ENCODE results near the gene CCDC90B. TPM values are rescaled to one million over a fixed set of nuclear protein-coding genes. Genes with fewer than 3 reads are reported as not detected.

CCDC90B gene
- total RNA-seq, 4 donors from 2014 or later, result 7.4 to 87.1 (median 47.7) TPM

DNA sequence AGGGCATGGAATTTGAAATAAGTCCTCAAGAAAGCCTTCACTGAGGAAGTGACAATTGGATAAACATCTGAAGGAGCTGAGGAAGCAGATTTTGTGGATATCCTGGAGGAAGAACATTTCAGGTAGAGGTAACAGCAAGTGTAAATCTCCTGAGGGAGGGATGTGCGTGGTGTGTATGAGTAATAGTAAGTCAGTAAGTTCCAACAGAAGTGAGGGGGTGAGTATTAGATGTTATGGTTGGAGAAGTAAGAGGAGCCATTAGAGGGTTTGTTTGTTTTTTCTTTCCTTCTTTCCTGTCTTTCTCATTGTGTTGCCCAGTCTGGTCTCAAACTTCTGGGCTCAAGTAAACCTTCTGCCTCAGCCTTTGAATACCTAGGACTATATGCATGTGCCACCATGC lies 63.7 kb downstream of the CCDC90B start:
- intact Hi-C loops (cut with DNase I; ENCODE audit: low total_unique reads), result no loop called here
- TF ChIP-seq POLR2A (IDR thresholded peaks at IDR 0.05), result no peak
- TF ChIP-seq, protein P1, sequence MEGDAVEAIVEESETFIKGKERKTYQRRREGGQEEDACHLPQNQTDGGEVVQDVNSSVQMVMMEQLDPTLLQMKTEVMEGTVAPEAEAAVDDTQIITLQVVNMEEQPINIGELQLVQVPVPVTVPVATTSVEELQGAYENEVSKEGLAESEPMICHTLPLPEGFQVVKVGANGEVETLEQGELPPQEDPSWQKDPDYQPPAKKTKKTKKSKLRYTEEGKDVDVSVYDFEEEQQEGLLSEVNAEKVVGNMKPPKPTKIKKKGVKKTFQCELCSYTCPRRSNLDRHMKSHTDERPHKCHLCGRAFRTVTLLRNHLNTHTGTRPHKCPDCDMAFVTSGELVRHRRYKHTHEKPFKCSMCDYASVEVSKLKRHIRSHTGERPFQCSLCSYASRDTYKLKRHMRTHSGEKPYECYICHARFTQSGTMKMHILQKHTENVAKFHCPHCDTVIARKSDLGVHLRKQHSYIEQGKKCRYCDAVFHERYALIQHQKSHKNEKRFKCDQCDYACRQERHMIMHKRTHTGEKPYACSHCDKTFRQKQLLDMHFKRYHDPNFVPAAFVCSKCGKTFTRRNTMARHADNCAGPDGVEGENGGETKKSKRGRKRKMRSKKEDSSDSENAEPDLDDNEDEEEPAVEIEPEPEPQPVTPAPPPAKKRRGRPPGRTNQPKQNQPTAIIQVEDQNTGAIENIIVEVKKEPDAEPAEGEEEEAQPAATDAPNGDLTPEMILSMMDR (IDR thresholded peaks at IDR 0.05), result no peak
- no peaks in the 10 kb centered on the region for H3K9me3 ChIP-seq
- no peak overlapping the region for H3K27ac ChIP-seq
- no peaks in the 10 kb centered on the region for H3K36me3 ChIP-seq
- no peaks in the 10 kb centered on the region for H3K4me1 ChIP-seq
- H3K4me3 ChIP-seq, result no peak overlapping the region
- no peaks in the 10 kb centered on the region for H3K27me3 ChIP-seq
- no peak for DNase-seq

DNA sequence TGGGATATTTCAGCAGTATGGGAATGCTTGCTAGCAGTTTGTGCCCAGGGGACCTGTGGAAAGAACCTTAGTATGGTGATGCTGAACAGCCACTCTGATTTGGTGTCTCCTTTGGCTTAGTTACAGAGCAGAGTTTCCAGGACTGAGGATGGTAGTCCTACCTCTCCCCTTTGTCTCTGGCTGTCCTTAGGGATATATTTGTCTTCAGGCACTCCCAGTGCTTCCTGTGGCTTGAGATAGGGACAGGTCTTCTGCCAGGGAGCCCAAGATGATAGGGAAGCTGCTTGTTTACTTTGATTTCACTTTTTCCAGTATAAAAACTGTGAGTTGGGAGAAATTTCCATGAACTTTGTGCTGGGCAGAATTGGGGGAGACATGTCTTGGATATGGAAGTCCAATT lies 64.5 kb downstream of the CCDC90B start:
- no peak for DNase-seq
- H3K36me3 ChIP-seq, result no peaks in the 10 kb centered on the region
- no peaks in the 10 kb centered on the region for H3K4me1 ChIP-seq
- intact Hi-C loops (cut with DNase I; ENCODE audit: low total_unique reads), result no loop called here
- TF ChIP-seq, protein P1 (IDR thresholded peaks at IDR 0.05), result no peak
- TF ChIP-seq POLR2A (IDR thresholded peaks at IDR 0.05), result no peak
- no peaks in the 10 kb centered on the region for H3K9me3 ChIP-seq
- no peak overlapping the region for H3K4me3 ChIP-seq
- no peaks in the 10 kb centered on the region for H3K27me3 ChIP-seq
- no peak overlapping the region for H3K27ac ChIP-seq

DNA sequence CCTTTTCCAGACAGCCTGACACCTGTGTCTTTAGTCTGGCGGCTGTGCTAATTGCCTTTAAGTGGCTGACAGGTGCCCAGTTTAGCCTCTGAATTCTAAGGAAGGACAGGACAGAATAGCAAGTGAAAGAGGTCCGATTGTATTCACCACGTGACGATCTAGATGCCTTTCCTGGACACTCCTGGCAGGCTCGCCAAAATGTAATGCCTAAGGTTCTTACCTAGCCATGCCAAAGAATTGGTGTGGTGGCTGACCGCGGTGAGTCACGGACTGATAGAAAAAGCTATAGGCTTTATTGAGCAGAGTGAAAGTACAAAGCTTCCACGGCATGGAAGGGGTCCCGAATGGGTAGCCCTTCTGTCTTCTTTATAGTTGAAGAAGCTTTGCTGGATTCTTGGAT lies 65.9 kb downstream of the CCDC90B start:
- no peak for DNase-seq
- intact Hi-C loops (cut with DNase I; ENCODE audit: low total_unique reads), result no loop called here
- Histone ChIP-seq H3K9me3 (no peaks in the 10 kb centered on the region), H3K27me3 (no peaks in the 10 kb centered on the region), H3K36me3 (no peaks in the 10 kb centered on the region), H3K4me1 (no peaks in the 10 kb centered on the region), H3K4me3 (no peak overlapping the region), H3K27ac (no peak overlapping the region)
- no peak for TF ChIP-seq POLR2A (IDR thresholded peaks at IDR 0.05)
- TF ChIP-seq, protein P1 (IDR thresholded peaks at IDR 0.05), result no peak

GRCh38 chr11:83219095-83219494 lies 67.1 kb downstream of the CCDC90B start:
- intact Hi-C loops (cut with DNase I; ENCODE audit: low total_unique reads), result no loop called here
- no peaks in the 10 kb centered on the region for H3K4me1 ChIP-seq
- H3K4me3 ChIP-seq, result no peak overlapping the region
- no peaks in the 10 kb centered on the region for H3K9me3 ChIP-seq
- TF ChIP-seq POLR2A (IDR thresholded peaks at IDR 0.05), result no peak
- TF ChIP-seq, protein P1 (IDR thresholded peaks at IDR 0.05), result no peak
- DNase-seq, result no peak
- H3K27me3 ChIP-seq, result no peaks in the 10 kb centered on the region
- H3K27ac ChIP-seq, result no peak overlapping the region
- H3K36me3 ChIP-seq, result no peaks in the 10 kb centered on the region

Small RNA genes within 50 kb of the gene (small RNA-seq; reads per million reads assigned to genes)
- not detected for gene AP000873.5

Other genes starting within 250 kb of the CCDC90B start
- 100 to 1,000 TPM in 1 of 4 donors, 10 to 100 TPM in 3; 12.4 to 113 (median 48.4) TPM for gene RAB30, start 214.5 kb downstream of the CCDC90B start, total RNA-seq
- 100 to 1,000 TPM in 3 of 4 donors, 10 to 100 TPM in 1; 80.7 to 191 (median 122) TPM for gene PCF11, start 129.2 kb downstream of the CCDC90B start, total RNA-seq
- gene ANKRD42, start 92.7 kb downstream of the CCDC90B start, total RNA-seq, result 10 to 100 TPM in 2 of 4 donors, 1 to 10 TPM in 2; 3.3 to 21.7 (median 9.0) TPM